Cerebellar nuclear complex (tissue), 1 donor: Measurements from ENCODE around the gene GARIN5B.
A peak's percentile ranks its signal among the peaks of the same experiment; 100 is the strongest.

ENCODE experiments used
- DNase-seq, 2 experiments: peaks; one replicate each; lab custom pipeline; 2025; lab: John Stamatoyannopoulos, UW

Gene GARIN5B

DNA sequence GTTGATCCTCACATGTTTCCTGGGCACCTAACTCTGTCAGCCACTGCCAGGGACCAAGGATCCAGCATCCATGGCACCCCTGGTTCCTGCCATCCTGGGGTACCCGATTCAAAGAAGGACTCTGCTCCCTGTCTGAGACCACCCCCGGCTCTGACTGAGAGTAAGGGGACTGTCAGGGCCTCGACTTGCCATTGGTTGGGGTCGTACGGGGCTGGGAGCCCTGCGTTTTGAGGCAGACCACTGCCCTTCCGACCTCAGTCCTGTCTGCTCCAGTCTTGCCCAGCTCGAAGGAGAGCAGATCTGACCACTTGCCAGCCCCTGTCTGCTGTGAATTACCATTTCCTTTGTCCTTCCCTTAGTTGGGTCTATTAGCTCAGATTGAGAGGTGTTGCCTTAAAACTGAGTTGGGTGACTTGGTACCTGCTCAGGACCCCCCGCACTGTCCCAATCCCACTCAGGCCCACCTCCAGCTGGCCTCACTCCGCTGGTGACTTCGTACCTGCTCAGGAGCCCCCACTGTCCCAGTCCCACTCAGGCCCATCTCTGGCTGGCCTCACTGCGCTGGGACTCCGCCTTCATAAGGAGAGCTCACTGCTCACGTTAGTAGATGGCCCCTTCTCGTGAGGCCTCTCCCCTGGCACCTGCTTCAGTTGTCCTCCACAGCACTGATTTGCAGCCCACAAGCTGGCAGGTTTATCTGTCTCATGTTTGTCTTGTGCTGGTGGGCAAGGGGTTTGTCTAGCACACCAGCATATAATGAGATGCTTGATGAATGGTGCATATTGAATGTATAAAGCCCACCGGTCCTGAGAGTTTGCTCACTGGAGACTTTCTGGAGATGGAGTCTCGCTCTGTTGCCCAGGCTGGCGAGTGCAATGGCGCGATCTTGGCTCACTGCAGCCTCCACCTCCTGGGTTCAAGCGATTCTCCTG is 26.6 kb upstream of the GARIN5B start:
- no peak for DNase-seq

DNA sequence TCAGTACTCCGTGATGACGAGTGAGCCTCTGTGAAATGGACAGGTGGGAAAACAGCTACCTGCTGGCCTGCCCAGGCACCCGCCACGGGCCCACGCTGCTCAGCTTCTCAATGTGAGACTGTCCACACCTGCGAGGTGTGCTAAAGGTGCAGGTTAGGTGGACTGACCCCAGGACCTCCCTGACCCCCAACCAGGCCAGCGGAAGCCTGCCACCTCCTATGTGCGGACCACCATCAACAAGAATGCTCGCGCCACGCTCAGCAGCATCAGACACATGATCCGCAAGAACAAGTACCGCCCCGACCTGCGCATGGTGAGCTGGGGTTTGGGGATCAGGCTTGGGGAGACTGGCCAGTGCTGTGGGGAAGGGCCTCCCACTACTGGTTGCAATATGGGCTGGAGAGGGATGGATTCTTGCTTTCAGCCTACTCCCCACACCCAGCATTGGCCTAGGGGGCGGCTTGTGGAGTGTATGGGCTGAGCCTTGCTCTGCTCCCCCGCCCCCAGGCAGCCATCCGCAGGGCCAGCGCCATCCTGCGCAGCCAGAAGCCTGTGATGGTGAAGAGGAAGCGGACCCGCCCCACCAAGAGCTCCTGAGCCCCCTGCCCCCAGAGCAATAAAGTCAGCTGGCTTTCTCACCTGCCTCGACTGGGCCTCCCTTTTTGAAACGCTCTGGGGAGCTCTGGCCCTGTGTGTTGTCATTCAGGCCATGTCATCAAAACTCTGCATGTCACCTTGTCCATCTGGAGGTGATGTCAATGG is 24.9 kb upstream of the GARIN5B start:
- no peak for DNase-seq

DNA sequence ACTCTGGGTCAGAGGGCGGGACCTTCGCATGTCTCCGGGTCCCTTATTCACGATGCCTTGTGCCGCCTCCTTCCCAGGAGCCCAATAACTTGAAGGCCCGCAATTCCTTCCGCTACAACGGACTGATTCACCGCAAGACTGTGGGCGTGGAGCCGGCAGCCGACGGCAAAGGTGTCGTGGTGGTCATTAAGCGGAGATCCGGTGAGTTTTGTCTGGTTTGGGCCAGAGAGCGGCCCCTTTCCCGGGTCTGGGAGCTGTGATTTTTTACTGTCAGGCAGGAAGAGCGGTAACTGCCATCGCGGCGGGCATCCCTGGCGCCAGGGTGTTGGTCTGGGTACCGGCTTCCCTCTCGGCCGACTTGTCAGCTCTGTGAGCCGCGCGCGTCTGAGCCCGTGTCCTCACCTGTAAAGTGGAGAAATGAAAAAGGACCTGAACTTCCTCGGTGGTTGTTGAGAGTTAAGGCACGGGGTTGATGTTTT is 23.5 kb upstream of the GARIN5B start:
- DNase-seq, result no peak

DNA sequence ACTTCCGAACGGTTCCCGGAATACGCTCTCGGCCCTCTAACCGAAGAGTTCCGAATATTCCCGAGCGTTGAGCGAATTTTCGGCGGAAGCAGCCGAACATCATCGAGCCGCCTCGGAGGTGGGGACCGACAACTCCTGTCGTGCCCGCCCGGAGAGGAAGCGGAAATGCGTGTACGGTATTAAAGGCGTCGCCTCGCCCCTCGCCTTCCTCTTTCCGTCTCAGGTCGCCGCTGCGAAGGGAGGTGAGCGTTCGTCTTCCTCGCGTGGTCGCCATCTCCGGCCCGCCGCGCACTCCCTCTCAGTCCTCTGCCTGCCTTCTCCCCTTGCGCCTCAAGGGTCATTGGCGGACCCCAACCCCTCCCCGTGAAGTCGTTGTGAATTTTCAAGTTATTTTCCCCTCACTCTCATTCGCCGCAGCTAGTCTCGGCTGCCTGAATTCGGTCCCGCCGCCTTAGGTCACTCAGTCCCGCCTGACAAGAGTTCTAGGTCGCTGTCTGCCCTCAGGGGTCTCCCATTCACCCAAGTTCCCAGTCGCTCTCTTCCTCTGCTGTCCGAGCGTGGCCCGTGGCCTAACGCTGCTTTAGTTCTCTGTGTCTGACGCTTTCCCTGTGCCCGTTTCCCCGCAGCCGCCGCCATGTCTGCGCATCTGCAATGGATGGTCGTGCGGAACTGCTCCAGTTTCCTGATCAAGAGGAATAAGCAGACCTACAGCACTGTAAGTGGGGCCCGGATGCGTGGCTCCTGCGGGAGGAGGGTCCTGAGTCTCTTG is 22.8 kb upstream of the GARIN5B start, which contains the start of gene RPL28:
RPL28 (plus strand) TSS at position 209 of the 769 bp plus-strand sequence; CDS start at position 635, 426 bp downstream.
- DNase-seq, result peak; percentile 73 to 94

DNA sequence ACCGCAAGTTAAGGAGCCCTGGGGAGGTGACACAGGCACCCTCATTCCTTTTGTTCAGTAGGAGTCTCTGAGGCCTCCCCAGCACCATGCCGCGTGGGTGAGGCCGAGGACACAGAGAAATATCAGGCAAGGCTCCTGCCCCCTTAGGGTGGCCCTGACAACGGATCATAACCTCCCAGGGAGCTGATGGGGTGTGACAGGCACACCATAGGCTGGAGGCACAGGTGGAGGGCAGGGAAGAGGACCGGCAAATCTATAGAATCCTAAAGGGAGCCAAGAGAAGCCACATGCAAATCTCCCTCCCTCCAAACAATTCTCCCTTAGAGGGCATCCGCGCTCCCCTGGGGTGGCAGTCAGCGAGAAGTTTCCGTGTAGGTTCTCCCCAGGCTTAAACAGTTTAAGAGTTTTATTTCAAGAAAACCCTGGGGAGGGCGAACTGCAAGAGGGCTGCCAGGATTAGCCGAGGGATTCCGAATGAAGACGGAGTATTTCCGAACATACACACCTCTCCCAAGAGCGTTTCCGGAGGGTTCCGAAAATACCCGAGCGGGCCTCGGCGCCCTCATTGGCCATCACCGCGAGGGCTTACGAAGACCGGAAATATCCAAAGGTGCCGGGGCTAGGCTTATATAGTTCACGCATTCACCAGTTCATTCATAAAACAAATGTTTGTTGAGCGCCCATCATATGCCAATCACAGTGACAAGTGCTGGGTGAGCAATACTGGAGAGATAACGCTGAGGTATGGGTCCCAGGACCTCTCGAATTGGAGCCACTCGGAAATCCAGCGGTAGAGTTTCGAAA is 22.1 kb upstream of the GARIN5B start:
- peak; percentile 43 to 92 for DNase-seq

DNA sequence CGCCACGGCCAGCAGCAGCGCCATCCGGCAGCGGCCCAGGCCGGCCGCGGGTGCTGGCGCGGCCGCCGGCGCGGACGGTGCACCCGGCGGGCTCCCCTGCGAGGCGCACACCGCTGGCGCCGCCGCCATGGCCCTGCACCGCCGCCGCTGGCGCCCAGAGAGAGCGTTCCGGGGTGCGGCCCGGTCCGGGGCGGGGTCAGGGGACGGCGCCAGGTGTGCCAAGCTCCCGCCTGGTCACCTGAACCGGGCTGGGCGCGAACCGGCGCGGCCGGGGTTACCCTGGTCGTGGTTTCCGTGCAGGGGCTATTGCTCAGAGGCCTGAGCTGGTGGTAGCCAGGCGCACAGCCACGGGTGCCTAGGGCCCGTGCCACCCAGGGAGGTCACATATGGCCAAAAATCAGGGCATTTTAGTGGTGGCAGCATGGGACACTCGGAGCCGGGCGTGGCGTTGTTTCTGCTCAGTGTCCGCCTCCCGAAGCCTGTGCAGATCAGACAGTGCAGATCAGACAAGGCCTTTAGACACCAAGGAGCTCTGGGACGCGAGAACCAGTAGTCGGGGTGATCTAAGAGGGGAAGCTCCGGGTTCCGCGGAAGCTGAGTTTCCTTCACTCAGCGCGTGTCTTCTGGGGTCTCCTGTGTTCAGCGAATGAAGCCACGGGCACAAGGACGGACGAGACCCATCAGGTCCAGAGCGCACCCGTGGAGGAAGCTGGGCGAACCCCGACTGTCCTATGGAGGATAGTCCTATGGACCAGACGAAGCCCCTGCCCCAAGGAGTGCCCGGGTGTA is 21.3 kb upstream of the GARIN5B start, which contains the start of gene TMEM238:
TMEM238 (minus strand) TSS at position 162 of the 789 bp plus-strand sequence; CDS start at position 129, 33 bp downstream.
- DNase-seq, result no peak

DNA sequence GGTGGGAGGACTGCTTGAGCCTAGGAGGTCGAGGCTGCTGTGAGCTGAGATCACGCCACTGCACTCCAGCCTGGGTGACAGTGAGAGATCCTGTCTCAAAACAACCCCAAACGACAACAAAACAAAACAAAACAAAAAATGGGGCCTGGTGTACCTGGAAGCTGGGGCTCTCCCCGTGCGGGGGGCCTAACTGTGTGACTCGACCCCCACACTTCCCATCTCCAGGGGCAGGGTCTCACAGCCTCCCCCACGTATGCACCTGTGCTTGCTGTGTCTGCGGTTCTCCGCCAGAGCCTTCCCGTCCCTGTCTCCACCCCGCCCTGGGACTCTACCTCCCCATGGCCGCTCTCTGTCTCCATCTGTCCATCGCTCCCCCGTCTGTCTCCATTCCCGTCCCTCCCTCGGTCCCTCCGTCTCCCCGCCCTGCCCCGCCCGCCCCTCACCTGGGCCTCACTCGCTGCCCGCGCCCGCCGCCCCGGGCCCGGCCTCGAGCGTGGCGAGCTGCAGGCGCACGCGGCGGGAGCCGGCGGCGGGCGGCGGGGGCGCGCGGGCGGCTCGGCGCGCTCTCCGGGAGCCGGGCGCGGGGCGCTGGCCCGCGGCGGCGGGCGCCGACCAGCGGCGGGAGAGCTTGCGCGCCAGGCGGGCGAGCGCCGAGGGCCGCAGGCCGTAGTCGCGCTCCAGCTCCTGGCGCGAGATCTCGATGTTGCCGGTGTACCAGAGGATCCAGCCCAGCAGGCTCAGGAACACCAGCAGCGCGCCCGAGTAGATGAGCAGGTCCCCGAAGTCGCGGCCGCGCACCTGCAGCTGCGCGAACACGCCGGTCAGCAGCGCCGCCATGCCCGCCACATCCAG is 20.4 kb upstream of the GARIN5B start:
- DNase-seq, result no peak

DNA sequence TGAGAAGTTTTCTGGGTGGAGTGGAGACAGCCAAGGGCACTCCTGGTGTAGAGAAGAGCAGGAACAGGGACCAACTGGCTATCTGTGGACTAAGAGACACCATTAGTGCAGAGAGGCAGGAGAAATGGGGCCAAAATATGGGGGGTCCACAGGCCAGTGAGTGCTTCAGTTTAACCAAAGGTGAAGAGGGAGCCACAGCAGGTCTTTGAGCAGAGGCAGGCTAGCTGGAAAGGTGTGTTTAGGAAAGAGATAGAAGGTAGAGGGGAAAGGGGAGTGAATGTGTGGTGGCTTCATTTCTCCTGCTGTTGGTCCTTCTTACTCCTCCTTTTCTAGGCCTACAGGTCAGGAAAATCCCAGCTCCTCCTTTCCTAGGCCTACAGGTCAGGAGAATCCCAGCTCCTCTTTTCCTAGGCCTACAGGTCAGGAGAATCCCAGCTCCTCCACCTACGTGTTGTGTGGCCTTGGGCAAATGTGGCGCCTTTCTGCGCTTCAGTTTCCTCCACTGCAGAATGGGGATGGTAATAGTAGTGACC is 19.5 kb upstream of the GARIN5B start:
- DNase-seq, result no peak

DNA sequence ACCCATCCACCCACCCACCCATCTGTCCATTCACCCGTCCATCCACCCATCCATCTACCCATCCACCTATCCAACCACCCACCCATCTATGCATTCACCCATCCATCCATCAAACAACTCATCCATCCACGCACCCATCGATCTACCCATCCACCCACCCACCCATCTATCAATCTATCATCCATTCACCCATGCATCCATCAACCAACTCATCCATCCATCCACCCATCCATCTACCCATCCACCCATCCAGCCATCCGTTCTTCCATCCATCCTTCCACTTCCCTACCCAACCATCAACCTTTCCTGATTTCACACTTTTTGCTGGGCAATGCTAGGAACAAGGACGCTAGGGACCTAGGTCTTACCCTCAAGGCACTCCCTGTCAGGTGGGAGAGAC is 19.0 kb upstream of the GARIN5B start:
- no peak for DNase-seq

DNA sequence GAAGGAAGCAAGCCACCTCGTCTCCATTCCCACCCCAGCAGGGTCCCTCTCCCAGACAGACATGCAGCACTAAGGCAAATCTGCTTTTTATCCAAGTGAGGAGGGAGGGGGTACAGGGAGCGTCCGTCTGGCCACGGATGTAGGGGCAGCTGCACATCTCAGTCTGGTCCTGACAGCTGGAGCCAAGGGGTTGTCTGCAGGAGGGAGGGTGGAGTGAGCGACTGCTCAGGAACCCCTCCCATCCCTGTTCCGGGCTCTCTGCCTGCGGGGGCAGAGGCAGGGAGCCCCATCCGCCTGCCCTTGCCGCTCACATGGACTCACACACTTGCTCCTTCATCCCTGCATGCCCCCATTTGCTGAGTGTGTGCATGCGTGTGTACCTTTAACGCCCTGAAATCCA is 16.1 kb upstream of the GARIN5B start:
- no peak for DNase-seq

DNA sequence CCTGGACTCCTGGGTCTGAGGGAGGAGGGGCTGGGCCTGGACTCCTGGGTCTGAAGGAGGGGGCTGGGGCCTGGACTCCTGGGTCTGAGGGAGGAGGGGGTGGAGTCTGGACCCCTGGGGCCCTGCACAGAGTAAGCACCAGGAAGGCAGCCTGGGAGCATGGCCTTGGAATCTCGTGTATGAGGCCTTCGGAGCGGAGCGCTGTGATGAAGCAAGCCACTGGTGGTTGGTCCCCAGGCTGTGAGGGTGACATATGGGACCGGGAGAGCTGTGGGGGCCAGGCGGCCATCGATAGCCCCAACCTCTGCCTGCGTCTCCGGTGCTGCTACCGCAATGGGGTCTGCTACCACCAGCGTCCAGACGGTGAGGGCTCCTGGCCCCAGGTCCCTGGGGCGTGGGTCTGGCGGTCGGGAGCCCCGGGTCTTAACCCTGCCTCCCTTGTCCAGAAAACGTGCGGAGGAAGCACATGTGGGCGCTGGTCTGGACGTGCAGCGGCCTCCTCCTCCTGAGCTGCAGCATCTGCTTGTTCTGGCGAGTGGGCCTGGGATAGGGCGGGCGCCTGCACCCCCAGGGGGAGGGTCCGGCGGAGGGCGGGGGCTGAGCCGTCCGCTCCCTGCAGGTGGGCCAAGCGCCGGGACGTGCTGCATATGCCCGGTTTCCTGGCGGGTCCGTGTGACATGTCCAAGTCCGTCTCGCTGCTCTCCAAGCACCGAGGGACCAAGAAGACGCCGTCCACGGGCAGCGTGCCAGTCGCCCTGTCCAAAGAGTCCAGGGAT is 14.5 kb upstream of the GARIN5B start:
- no peak for DNase-seq

DNA sequence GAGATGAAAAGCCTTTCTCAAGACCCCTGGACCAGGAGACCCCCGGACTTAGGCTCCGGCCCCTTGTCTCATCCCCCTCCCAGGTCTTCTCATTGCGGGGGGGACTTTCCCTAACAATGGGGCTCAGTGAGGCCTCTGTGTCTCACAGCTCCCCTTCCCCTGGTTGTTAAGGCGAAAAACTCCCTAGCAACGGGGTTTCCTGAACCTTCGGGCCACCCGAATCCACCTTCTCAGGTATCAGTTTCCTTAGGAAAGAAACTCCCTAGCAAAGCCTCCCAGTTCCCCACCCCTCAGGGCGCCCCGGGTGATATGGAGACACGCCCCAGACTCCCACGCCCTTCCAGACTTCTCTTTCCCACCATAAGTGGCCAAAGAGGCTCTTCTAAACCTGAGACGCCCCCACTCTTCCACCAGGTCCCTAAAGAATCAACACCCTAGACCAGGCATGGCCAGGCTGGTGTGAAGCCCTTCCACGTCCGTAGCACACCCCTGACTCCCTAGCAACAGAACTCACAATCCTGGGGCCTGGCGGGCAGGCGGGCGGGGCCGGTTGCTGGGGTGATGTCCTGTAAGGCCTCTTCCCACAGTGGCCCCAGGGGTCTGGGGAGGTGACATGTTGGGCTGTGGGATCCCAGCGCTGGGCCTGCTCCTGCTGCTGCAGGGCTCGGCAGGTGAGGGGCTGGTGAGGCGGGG is 13.3 kb upstream of the GARIN5B start, which contains the start of gene TMEM190:
TMEM190 (plus strand) TSS at position 586 of the 693 bp plus-strand sequence; CDS start at position 614, 28 bp downstream.
- no peak for DNase-seq

DNA sequence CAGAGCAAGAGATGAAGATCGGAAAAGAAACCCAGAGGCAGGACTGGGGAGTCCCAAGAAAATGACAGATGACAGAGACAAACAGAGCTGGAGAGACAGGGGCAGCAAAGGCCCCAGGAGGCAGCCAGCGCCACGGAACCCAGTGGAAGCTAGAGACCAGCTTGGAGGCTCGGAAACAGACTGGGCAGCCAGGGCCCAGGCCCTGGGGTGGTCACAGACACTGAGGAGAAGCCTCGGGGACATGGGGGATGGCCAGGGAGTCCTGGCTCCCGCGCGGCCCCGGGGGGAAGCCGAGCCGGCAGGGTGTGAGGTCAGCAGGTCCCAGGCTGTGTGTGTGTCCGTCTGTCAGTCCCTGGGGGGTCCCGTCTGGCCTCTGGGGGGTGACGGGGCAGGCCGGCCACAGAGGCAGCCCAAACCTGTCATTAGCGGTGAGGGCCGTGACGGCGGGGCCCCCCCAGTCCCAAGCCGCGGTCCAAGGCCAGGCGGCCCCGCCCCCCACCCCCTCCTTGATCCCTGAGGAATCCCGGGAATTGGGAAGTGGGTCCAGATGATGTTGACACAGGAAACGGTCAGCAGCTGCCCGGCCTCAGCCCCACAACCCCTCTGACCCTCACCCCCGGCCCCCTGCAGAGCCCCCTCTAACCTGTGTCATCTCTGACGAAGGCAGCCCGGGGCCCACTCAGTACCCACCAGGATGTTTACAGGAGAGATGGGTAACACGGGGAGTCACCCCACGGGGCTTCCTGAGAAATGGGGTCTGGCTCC is 11.1 kb upstream of the GARIN5B start:
- DNase-seq, result no peak

DNA sequence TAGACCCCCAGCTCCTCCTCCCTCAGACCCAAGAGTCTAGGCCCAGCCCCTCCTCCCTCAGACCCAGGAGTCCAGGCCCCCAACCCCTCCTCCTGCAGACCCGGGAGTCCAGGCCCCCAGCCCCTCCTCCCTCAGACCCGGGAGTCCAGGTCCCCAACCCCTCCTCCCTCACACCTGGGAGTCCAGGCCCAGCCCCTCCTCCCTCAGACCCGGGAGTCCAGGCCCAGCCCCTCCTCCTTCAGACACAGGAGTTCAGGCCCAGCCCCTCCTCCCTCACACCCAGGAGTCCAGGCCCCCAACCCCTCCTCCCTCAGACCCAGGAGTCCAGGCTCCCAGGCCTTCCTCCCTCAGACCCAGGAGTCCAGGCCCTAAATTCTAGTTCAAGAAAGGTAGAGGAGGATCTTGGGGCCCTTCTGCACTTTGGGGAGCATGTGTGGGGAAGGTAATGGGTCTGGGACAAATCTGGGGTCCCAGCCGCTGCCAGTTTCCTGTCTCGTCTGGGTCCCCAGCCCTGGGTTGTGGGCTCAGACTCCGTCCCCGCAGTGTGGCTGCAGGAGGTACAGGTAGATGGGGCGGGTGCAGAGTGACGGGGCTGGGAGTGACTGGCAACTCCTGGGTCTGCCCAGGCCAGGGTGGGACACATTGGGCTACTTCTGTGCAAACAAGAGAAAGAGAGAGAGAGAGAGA is 10.4 kb upstream of the GARIN5B start:
- DNase-seq, result no peak

DNA sequence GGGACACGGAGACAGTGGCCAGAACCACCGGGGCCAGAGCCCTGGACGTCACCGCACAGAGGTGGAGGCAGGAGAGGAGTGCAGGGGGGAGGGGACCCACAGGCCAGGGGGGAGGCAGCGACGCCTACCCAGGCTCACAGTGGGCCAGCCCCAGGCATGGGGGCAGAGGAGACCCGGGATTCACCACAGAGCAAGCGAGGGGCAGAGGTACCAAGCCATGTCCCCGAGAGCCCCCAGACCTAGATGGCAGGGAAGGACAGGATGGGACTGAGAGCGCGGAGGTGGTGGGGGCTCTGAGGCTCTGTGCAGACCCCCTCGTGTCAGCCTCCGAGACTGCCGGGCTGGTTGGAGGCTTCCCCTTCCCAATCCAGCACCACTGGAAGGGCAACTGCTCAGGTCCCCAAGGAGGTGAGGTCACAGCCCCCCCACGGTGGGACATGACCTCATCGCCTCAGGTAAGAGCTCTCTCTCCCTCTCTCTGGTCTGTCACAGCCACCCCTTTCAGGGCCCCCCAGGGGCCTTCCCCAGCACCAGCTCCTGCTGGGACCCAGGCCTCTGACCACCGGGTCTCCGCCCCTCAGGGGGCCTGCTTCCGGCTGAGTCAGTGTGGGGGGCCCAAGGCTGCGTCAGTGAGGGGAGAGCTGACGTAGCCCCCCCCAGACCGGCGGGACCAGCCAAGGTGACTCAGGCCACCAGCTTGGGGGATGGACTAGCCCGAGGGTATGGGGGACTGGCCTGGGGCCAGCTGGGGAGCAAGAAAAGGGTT is 9.4 kb upstream of the GARIN5B start:
- DNase-seq, result no peak
